HEK293 (cell line): ENCODE measurements around the gene DFFA.

Experiments used
- HOXA7 ChIP-seq: sonication (generic); formaldehyde crosslinking; IDR thresholded peaks from 2 replicates; pipeline ENCODE4 v1.8.1; 2022; ENCODE audit warnings: missing genetic modification reagents, borderline replicate concordance
- KLF10 ChIP-seq: fragments of 450-650 bp; IDR thresholded peaks from 2 replicates; pipeline ENCODE4 v1.5.1; 2018; ENCODE audit warnings: missing biosample characterization, mild to moderate bottlenecking, missing genetic modification characterization
- TCF7L2 ChIP-seq: IDR thresholded peaks from 2 replicates; pipeline ENCODE4 v1.6.1; 2011; ENCODE audit warnings: low read depth, mild to moderate bottlenecking, inconsistent platforms, low read length, moderate library complexity, borderline replicate concordance
- ZNF155 ChIP-seq: fragments of 450-650 bp; formaldehyde crosslinking; IDR thresholded peaks from 2 replicates; pipeline ENCODE4 v1.5.1; 2016; ENCODE audit warnings: missing biosample characterization, missing genetic modification characterization

- TF ChIP-seq ZNF155 (tag by site-specific recombination) (no peak), HOXA7 (CRISPR knock-in tag) (no peak), KLF10 (no peak), TCF7L2 (no peak)
Measured at GRCh38 chr1:10407201-10407600, 65.1 kb downstream of the DFFA start.
